Stimulated activated CD4-positive, alpha-beta T cell treated with anti-CD3 and anti-CD28 coated beads, Interleukin-2, amount 100 ng/mL, for 4 hours (primary cell): ENCODE data around the gene PPAN.

ENCODE experiments used
- DNase-seq: peaks from one replicate; pipeline ENCODE4 v3.0.0-alpha.2; 2020; ENCODE audit warnings: low read depth

PPAN gene

DNA sequence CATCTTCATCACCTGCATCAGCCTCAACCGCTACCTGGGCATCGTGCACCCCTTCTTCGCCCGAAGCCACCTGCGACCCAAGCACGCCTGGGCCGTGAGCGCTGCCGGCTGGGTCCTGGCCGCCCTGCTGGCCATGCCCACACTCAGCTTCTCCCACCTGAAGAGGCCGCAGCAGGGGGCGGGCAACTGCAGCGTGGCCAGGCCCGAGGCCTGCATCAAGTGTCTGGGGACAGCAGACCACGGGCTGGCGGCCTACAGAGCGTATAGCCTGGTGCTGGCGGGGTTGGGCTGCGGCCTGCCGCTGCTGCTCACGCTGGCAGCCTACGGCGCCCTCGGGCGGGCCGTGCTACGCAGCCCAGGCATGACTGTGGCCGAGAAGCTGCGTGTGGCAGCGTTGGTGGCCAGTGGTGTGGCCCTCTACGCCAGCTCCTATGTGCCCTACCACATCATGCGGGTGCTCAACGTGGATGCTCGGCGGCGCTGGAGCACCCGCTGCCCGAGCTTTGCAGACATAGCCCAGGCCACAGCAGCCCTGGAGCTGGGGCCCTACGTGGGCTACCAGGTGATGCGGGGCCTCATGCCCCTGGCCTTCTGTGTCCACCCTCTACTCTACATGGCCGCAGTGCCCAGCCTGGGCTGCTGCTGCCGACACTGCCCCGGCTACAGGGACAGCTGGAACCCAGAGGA, 7.9 kb downstream of the PPAN start:
- no peak for DNase-seq

DNA sequence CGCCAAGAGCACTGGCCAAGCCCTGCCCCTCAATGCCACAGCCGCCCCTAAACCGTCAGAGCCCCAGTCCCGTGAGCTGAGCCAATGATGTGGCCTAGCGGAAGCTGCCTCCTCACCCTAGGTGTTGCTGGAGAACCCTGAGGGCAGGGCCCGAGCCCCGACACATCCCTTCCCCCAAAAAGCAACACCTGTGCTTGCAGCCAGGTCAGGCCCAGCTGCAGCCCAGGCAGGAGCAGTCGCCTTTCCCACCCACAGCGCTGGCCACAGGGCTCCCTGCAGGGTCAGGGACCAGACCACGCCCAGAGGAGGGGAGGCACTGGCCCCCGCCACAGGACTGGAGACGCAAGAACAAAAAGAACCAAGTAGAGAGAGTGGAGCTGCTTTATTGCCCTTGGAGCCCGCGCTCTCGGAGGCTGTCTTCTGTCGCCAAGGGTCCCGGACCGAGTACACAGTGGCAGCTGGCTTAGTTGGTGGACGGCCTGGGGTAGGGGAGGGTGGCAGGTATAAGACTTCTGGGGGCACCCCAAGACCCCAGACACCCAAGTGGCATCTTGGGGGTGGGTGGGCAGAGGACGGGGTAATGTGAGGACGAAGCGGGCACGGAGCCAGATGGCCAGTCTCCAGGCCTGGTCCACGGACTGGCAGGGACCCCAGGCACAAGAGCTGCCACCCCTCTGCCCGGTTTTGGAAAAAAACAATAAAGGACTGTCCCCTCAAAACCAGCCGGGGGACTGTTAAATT, 8.7 kb downstream of the PPAN start:
- DNase-seq = no peak

DNA sequence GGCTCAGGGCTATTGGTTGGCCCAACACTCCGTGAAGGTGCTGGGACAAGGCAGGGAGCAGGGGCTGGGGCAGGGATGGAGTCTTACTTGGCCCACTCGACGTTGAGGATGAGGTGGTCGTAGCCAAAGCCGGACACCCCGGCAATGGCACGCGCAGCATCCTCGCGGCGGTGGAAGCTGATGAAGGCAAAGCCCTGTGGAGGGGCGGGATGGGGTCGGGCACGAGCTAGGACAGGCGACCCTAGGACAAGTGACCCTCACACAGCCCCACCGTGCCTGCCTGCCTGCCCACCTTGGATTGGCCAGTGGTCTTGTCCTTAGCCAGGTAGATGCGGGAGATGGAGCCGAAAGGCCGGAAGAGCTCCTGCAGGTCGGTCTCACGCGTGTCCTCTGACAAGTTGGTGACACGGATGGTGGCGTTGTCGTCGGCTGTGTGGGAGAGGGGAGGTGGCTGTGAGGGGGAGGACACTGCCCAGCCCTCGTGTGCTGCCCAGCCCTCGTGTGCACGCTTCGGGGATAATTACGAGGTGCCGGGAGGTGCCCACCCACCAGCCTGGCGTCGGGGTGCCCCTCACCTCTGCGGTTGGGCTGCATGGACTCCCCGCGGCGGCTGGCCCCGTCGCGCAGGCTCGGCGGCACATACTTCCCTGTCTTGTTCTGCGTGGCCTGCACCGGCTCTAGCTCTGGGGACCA, 9.4 kb downstream of the PPAN start:
- no peak for DNase-seq

- DNase-seq = no peak
These were observed 10.1 kb downstream of the PPAN start for GRCh38 chr19:10116085-10116865.

DNA sequence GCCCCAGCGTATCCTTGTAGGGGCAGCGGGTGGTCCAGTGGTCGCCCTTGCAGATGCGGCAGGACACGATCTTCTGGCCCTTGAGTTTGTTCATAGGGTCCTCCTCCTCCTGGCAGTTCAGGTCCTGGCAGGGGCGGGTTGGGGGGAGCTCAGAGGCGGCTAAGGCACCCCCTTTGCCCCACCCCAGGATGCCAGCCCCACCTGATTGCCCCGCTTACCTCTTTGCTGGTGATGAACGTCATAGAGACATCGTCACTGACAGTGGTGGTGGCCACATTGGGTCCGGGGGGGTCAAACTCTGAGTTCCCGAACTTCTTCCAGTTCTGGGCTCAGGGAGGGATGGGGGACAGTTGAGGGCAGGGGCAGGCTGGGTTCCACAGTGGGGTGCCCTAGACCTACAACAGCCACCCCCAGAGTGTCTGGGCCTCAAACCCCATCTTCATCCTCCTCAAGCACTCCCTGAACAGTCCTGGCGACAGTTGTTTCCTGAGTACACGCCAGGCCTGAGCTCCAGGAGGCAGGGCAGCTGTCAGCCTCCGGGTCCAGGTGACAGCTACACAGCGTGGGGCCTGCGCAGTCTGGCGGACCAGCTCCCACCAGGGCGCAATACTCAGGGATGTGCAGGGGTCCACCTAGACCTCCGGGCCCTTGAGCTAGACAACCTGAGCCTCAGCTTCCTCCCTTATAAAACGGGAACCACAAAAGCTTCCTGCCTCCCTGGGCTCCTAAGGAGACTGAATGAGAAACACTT, 10.9 kb downstream of the PPAN start:
- no peak for DNase-seq

DNA sequence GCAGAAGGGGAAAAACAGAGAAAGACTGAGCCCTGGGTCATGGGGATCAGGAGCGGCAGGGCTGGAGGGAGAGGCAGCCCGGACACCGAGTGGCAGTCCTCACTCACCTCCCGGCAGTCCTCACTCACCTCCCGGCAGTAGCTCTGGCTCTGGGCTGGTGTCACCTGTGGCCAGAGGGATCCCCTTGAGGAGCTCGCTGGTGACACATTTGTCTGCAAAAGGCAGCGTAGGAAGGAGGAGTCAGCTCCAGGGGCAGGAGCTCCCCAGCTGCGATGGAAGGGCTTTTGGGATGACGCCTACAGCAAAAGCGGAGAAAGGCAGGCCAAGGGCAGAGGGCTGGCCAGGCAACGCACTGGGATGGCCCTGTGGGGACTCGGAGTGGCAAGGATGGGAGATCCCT, 12.8 kb downstream of the PPAN start:
- DNase-seq = no peak

DNA sequence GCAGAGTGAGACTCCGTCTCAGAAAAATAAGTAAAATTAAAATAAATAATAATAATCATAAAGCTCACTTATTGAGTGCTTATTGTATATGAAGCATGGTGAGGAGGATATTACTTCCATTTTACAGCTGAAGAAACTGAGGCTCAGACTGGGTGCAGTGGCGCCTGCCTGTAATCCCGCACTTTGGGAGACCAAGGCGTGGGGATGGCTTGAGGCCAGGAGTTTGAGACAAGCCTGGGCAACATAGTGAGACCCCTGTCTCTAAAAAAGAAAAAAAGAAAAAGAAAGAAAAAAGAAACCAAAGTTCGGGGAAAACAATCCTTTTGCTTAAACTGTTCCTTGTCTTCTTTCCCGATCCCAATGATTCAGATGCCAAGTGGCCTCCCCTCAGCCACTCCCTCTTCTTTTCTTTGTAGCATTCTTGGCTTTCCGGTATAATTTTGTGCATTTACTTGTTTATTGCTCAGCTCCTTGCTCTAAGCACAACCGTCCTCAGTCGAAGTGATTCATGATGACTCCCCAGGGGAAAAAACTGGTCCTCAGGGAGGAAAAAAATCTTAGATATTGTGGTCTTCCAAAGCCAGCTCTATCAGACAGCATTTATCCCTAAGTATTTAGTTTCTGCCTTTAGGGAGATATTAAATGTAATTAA, 14.5 kb downstream of the PPAN start:
- DNase-seq = no peak

- DNase-seq = no peak
These were observed 15.9 kb downstream of the PPAN start for GRCh38 chr19:10122045-10122444.

DNA sequence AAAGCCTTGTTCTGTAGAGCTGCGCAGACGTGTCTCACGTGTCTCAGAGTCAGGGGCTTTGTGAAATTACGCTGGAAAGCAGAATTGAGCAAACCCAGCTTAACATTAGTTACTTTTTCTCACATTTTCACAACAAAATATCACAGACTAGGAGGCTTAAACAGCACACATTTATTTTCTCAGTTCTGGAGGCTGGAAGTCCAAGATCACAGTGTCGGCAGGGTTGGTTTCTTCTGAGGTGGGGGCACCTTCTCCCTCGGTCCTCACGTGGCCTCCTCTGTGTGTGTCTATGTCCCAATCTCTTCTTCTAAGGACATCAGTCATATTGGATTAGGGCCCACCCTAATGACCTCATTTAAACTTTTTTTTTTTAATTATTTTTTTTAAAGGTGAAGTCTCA, 18.3 kb downstream of the PPAN start:
- DNase-seq = no peak

GRCh38 chr19:10126213-10126639, 20.1 kb downstream of the PPAN start:
- no peak for DNase-seq

DNA sequence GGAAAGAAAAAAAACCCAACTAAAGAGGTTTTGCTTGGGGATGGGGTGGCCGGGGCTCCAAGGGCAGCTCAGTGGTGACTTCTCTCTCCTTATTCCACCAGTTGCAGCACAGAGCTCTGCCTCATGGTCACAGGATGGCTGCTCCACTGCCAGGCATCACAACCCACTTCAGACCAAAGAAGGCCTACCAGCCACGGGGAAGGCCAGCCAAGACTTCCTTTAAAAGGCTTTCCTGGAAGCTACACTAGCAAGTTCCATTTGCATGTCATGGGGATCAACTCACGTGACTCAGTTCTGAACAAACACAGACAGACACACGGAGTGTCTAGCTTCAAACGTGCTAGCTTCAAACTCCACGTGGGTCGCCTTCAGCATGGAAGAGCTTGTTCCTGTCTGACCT, 26.7 kb downstream of the PPAN start:
- DNase-seq = no peak

GRCh38 chr19:10133596-10133995, 27.4 kb downstream of the PPAN start:
- DNase-seq = no peak

- DNase-seq = no peak
These were observed 27.9 kb downstream of the PPAN start for GRCh38 chr19:10134040-10134439.

DNA sequence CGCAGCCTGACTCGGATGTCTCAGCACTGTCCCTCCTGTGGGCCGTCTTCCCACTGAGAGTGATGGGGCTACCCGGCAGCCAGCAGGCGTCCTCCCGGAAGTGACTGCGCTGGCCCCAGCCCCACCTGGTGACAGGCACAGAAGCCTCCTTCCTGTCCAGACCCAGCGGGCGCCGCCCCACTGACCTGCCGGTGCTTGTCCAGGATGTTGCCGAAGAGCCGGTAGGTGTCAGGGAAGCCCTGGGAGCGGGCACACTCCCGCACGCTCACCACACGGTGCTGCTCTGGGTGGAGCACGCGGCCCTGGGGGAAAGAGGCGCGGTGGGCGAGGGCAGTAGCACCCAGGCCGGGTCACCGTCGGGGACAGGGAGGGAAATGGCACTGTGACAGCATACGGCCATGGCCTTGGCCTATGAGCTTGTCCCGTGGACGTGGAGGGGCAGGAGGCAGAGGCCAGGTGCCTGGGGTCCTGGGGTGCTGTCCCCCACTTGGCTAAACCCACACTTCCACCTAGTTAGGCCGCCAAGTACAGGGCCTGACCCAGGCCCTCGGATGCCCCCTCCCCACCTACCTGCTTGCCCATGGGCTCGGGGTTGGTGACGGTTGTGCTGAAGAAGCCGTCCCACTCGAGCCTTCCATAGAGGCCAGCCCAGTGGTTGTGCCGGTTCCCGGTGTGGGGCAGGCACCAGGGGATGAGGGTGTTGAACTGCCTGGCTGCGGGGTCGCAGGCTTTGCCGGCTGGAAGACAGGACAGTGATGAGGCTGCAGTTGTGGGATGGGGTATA, 29.6 kb downstream of the PPAN start:
- DNase-seq = no peak

- DNase-seq = no peak
These were observed 30.8 kb downstream of the PPAN start for GRCh38 chr19:10136936-10137335.

DNA sequence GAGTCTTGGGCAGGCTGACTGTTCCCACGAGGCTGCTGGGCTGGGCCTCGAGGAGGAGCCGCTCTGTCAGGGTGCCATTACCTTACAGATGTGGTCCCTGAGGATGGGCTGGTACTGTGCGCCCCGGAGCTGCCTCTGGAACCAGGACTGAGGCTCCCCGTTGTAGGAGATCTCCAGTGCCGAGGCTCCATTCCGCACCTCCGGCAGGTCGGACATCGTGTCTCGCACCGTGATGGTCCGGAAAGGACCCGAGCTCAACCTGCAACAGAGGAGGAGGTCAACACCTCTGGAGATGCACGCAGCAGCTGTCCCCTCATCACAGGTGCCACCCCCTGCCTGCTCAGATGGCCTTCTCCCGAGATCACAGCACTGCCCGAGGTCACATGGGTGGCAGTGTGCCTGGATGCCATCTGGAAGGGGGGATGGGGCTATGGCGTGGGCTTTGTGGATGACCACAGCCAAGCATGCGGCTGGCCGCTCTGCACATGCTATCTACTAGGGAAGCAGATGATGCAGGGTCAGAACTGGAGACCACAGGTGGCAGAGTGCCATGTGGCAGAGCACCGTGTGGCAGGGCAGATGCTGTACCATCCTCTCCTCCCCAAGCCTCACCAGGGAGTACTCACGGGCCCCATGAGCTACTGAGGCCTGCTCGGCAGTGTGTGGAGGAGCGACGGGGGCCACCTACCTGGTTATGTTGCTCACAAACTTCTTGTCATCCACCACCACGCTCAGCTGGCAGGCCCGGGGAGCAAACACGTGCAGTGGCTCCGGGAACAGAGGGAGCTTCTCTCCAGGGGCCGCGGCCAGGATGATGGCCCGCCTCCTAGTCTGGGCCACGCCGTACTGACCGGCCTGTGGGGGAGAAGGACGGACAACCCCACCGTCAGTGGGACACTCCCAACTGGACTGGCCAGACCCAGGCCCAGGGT, 31.9 kb downstream of the PPAN start:
- no peak for DNase-seq

- DNase-seq = no peak
These were observed 33.0 kb downstream of the PPAN start for GRCh38 chr19:10138879-10139795.

DNA sequence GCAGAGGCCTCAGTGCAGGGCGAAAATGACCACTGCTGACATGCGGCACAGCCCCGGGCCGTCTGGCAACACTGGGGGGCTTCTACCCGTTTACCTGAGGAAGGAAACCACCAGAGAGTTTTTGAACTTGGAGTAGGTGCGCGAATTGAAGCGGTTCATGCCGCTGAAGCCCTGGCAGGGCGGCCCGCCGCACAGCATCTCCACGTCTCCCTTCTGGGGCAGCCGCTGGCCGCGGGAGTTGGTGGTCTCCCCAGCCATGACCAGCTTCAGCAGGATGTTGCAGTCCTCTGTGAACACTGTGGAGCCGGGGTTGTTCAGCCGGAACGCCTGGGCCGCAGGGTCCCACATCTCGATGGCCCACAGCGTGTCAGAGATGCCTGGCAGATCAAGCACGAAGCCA, 33.8 kb downstream of the PPAN start:
- no peak for DNase-seq
